ENCODE results near the gene CDC14B.
"Not testable (repeated sequence)": the region's sequence is repeated elsewhere in the genome, so short reads cannot be mapped to it uniquely, and the experiment has no call there.

CDC14B gene

GRCh38 chr9:96587338-96588315 lies 32.0 kb downstream of the CDC14B start:
- no peak overlapping the region for H3K4me3 ChIP-seq (replicated peaks; ENCODE audit: low read depth, low read length)
- TF ChIP-seq, protein P1, sequence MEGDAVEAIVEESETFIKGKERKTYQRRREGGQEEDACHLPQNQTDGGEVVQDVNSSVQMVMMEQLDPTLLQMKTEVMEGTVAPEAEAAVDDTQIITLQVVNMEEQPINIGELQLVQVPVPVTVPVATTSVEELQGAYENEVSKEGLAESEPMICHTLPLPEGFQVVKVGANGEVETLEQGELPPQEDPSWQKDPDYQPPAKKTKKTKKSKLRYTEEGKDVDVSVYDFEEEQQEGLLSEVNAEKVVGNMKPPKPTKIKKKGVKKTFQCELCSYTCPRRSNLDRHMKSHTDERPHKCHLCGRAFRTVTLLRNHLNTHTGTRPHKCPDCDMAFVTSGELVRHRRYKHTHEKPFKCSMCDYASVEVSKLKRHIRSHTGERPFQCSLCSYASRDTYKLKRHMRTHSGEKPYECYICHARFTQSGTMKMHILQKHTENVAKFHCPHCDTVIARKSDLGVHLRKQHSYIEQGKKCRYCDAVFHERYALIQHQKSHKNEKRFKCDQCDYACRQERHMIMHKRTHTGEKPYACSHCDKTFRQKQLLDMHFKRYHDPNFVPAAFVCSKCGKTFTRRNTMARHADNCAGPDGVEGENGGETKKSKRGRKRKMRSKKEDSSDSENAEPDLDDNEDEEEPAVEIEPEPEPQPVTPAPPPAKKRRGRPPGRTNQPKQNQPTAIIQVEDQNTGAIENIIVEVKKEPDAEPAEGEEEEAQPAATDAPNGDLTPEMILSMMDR (IDR thresholded peaks at IDR 0.05; ENCODE audit: low read depth, low read length, missing control alignments): no peak
- no peak for DNase-seq (ENCODE audit: extremely low read depth, low read depth)

DNA sequence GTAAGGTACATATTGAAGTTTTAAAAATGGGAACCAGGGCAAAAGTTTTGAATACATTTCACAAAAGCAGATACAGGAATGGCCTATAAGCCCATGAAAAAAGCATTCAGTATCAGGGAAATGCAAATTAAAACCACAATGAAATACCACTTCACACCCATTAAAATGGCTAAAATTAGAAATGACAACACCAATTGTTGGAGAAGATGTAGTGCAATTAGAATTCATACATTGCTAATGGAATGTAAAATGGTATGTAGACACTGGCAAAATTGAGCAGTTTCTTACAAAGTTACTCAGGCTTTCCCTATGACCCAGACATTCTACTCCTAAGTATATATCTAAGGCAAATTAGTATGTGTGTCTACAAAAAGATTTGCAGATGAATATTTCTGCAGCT lies 34.2 kb downstream of the CDC14B start:
- no peak overlapping the region for H3K4me3 ChIP-seq (replicated peaks; ENCODE audit: low read depth, low read length)
- no peak for DNase-seq (ENCODE audit: extremely low read depth, low read depth)
- TF ChIP-seq, protein P1 (IDR thresholded peaks at IDR 0.05; ENCODE audit: low read depth, low read length, missing control alignments): no peak

DNA sequence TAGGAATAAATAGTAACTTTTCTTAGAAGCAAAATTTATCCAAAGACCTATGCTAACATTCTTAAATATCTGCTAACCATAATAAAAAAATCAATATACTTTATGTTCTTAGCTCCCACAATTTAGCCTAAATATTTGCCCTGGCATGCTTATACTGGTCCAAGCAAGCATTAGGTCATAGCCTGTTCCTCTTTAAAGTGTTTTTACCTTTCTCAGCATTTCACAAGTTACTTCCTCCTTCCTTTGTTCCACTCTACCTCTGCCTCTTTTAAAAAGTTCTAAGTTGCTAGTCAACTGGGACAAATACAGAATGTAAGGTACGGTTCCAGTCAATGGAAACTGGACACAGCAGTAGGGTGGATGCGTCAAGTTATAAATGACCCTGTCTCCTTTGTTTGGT lies 37.4 kb downstream of the CDC14B start:
- not testable (repeated sequence) for DNase-seq (ENCODE audit: extremely low read depth, low read depth)

GRCh38 chr9:96581786-96582185 lies 37.9 kb downstream of the CDC14B start:
- H3K4me3 ChIP-seq (replicated peaks; ENCODE audit: low read depth, low read length): no peak overlapping the region
- TF ChIP-seq, protein P1 (IDR thresholded peaks at IDR 0.05; ENCODE audit: low read depth, low read length, missing control alignments): no peak
- no peak for DNase-seq (ENCODE audit: extremely low read depth, low read depth)

More for the DNA sequence above, 37.4 kb downstream of the CDC14B start:
- not testable (repeated sequence) for H3K4me3 ChIP-seq (replicated peaks; ENCODE audit: low read depth, low read length)

DNA sequence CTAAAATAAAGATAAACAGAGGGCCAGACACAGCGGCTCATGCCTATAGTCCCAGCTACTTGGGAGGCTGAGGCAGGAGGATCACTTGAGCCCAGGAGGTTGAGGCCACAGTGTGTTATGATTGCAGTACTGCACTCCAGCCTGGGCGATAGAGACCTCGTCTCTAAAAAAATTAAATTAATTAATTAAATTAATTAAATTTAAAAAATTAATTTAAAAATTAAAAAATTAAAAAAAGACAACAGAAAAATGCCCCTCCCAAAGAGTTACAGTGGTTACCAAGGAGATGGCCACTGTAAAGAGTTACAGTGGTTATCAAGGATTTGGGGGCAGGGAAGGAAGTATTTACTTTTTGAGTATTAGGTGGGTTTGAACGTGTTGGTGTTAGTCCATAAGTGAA lies 38.3 kb downstream of the CDC14B start:
- H3K4me3 ChIP-seq (replicated peaks; ENCODE audit: low read depth, low read length): no peak overlapping the region
- TF ChIP-seq, protein P1 (IDR thresholded peaks at IDR 0.05; ENCODE audit: low read depth, low read length, missing control alignments): no peak
- DNase-seq (ENCODE audit: extremely low read depth, low read depth): no peak

GRCh38 chr9:96574931-96575351 lies 44.7 kb downstream of the CDC14B start:
- no peak overlapping the region for H3K4me3 ChIP-seq (replicated peaks; ENCODE audit: low read depth, low read length)
- no peak for DNase-seq (ENCODE audit: extremely low read depth, low read depth)
- TF ChIP-seq, protein P1 (IDR thresholded peaks at IDR 0.05; ENCODE audit: low read depth, low read length, missing control alignments): no peak

DNA sequence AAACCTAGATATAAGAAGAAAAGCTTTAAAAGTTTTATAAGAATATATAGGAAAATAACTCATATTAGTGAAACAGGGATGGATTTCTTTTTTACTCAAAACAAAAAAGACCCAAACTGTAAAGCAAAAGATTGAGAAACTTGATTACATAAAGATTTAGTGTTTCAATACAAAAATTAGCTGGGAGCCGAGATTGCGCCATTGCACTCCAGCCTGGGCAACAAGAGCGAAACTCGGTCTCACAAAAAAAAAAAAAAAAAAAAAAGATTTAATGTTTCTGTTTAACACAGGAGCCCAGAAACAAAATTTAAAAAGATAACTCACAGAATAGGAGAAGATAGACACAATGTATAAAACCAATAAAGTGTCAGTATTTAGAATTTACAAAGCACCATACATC lies 45.2 kb downstream of the CDC14B start:
- TF ChIP-seq, protein P1 (IDR thresholded peaks at IDR 0.05; ENCODE audit: low read depth, low read length, missing control alignments): no peak
- H3K4me3 ChIP-seq (replicated peaks; ENCODE audit: low read depth, low read length): no peak overlapping the region
- DNase-seq (ENCODE audit: extremely low read depth, low read depth): no peak
